GM20000 (cell line): ENCODE results near the gene CHCHD3.

Experiments
- DNase-seq: peaks from one replicate; pipeline ENCODE4 v3.0.0; 2012; ENCODE audit warnings: low spot score
- CTCF ChIP-seq: IDR thresholded peaks from 2 replicates; pipeline ENCODE4 v1.5.1; 2012; ENCODE audit warnings: mild to moderate bottlenecking, control low read depth; ENCODE audit errors: extremely low read depth, missing control alignments

Gene CHCHD3

GRCh38 chr7:132940084-132940483 lies 141.8 kb downstream of the CHCHD3 start:
- no peak for DNase-seq

GRCh38 chr7:132939495-132939894 lies 142.4 kb downstream of the CHCHD3 start:
- DNase-seq: no peak

More at GRCh38 chr7:132940084-132940483, 141.8 kb downstream of the CHCHD3 start:
- TF ChIP-seq CTCF: no peak

GRCh38 chr7:132937286-132937685 lies 144.6 kb downstream of the CHCHD3 start:
- no peak for TF ChIP-seq CTCF
- no peak for DNase-seq

More at GRCh38 chr7:132939495-132939894, 142.4 kb downstream of the CHCHD3 start:
- no peak for TF ChIP-seq CTCF

- no peak for TF ChIP-seq CTCF
- DNase-seq: no peak
These were observed 146.3 kb downstream of the CHCHD3 start for GRCh38 chr7:132935608-132936007.

- no peak for DNase-seq
- TF ChIP-seq CTCF: no peak
These were observed 147.9 kb downstream of the CHCHD3 start for GRCh38 chr7:132934017-132934416.

GRCh38 chr7:132933072-132933458 lies 148.8 kb downstream of the CHCHD3 start:
- DNase-seq: no peak
- TF ChIP-seq CTCF: no peak

GRCh38 chr7:132932296-132933071 lies 149.4 kb downstream of the CHCHD3 start:
- no peak for TF ChIP-seq CTCF
- no peak for DNase-seq
